ENCODE data around the gene TAGLN2.
"Not testable (repeated sequence)": the region's sequence is repeated elsewhere in the genome, so short reads cannot be mapped to it uniquely, and the experiment has no call there.

TAGLN2 gene

GRCh38 chr1:159921700-159922504, 3.4 kb downstream of the TAGLN2 start:
- no peak for DNase-seq (ENCODE audit: low read depth in 3 of 3)

GRCh38 chr1:159921251-159921650, 4.1 kb downstream of the TAGLN2 start:
- no peak for DNase-seq (ENCODE audit: low read depth in 3 of 3)

- no peak for DNase-seq (ENCODE audit: low read depth in 3 of 3)
These were observed 4.7 kb downstream of the TAGLN2 start for GRCh38 chr1:159920651-159921050.

GRCh38 chr1:159920202-159920601, 5.1 kb downstream of the TAGLN2 start:
- no peak for DNase-seq (ENCODE audit: low read depth in 3 of 3)

DNA sequence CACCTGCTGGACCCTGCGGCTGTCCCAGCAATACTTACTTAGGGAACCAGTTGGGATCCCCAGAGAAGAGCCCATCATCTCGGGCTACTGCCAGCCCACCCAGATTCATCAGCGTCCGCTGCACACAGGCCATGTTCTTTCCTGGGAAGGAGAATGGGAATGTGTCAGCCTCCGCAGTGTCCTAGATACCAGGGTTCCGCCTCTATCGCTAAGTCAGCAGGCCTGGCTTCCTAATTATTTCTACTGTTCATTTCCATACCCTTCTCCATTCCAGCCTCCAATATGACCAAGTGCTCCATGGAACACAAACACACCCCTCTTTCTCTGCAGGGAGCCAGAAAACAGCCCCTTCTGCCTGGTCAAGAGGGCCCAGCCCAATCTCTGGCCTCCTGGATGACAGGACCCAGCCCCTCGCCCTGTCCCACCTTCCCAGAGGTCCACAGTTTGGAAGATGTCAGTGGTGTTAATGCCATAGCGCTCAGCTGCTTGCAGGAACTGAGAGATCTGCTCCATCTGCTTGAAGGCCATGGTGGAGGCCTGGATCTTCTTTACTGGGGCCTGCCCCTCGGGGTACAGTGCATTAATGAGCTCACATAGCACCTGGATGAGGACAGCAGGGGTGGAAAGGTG, 6.0 kb downstream of the TAGLN2 start:
- DNase-seq (ENCODE audit: low read depth in 3 of 3), result no peak

DNA sequence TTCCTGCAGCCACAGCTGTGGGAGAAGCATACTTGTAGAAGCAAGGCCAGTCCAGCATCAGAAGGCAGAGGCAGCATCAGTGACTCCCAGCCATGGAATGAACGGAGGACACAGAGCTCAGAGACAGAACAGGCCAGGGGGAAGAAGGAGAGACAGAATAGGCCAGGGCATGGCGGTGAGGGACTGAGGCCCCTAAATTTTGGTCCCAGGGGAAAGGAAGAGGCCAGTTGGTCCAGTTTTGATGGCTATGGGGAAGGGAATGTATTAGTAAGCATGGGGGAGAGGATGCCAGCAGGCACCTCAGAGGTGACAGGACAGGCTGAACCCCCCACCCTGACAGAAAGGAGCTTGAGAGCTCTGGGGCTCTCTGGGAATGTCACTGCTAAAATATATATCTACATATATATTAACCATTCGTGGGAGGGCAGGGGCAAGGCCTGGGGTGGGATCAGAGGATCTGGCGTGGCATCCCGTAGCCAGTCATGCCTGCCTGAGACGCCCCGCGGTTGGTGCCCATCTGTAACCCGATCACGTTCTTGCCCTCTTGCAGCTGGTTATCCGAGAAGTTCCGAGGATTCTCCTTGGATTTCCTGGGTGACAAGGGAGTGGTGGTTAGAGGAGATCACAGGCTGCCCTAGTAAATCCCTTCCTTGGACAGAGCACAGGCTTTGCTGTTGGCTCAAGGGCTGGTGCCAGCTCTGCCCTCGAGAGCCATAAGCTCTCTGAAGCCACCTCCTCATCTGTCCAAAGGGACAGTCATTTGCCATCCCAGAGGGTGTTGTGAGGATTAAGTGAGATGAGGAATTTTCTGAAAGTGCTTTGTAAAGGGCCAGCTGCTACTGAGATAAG, 6.7 kb downstream of the TAGLN2 start:
- no peak for DNase-seq (ENCODE audit: low read depth in 3 of 3)

DNA sequence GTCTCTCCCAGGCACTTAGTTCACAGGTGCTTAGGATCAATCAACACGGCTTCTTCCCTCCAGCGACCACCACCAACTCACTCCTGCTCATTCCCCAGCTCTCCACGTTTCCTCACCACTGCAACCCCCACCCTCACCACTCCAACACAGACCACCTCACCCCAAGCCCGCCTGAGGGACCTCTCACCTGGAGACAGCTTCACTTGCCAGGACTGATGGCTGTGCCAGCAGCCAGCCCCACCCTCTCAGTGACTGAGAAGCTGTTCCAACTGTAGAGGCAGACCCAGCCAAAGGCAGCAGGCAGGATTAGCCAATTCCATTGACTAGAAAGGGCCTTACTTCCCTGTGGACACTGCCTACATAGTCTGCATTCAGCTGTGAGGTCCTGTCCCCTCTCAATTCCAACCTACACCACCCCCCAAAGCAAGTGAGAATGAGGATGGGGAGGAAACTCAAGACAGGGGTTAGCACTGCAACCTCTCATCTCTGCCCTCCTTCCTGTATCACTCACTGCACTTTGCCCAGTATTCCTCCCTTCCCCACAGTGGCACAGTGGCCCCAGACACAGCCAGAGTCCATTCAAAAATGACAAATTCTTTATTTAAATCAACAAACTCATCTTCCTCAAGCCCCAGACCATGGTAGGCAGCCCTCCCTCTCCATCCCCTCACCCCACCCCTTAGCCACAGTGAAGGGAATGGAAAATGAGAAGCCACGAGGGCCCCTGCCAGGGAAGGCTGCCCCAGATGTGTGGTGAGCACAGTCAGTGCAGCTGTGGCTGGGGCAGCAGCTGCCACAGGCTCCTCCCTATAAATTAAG, 7.6 kb downstream of the TAGLN2 start:
- no peak for DNase-seq (ENCODE audit: low read depth in 3 of 3)

- DNase-seq (ENCODE audit: low read depth in 3 of 3), result no peak
These were observed 8.9 kb downstream of the TAGLN2 start for GRCh38 chr1:159916242-159917051.

DNA sequence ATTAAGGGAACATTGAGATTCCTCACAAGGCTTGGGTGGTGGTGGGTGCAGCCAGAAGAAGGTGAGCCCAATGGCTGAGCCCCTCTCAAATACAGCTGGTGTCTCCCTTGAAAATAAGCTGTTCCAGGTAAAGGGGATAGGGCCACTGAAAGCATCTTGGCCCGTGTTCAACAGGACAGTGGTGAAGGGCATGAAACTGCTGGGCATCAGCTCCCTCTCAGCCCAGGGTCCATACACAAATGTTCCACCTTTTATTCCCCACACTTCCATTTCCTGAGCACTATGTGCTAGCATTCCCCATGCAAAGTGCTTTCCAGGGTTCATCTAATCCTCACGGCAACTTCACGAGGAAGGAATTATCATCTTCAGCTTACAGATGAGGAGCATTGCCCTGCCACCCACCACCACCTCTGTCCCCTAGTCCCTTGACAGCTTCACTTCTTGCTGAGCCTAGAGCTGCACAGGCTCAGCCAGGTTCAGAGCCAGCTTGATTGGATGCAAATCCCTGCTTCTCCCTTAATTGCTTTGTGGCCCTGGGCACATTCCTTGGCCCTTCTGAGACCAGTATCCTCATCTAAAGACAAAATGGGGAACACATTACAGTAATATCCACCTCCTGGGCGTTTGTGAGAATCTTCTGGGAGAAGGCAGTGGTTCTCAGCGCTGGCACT, 9.6 kb downstream of the TAGLN2 start:
- DNase-seq (ENCODE audit: low read depth in 3 of 3), result no peak

DNA sequence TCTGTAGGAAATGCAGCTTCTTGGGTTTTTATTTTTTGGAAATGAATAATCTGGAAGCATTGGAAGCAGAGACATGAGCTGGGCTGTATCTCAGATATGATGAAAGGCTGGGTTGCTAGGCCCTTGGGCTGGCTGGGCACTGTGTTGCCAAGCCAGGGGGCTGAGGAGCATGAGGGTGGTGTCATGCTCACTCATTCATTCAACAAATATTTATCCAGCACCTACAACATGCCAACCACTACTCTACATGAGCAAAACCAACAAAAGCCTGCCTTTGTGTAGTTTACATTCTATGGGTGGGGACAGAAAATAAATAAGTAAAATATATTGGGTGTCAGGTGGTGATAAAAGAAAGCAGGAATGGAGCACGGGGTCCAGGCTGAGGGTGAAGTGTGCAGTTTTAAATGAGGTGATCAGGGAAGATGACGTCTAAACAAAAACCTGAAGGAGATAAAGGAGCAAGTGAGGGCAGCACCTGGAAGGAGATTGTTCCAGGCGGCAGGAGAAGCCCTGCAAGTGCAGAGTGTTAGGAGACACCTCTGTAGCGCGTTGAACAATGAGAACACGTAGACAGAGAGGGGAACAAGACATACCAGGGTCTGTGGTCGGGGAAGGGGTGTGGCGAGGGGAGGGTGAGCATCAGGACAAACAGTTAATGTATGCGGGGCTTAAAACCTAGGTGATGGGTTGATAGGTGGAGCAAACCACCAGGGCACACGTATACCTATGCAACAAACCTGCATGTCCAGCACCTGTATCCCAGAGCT, 10.9 kb downstream of the TAGLN2 start:
- no peak for DNase-seq (ENCODE audit: low read depth in 3 of 3)

DNA sequence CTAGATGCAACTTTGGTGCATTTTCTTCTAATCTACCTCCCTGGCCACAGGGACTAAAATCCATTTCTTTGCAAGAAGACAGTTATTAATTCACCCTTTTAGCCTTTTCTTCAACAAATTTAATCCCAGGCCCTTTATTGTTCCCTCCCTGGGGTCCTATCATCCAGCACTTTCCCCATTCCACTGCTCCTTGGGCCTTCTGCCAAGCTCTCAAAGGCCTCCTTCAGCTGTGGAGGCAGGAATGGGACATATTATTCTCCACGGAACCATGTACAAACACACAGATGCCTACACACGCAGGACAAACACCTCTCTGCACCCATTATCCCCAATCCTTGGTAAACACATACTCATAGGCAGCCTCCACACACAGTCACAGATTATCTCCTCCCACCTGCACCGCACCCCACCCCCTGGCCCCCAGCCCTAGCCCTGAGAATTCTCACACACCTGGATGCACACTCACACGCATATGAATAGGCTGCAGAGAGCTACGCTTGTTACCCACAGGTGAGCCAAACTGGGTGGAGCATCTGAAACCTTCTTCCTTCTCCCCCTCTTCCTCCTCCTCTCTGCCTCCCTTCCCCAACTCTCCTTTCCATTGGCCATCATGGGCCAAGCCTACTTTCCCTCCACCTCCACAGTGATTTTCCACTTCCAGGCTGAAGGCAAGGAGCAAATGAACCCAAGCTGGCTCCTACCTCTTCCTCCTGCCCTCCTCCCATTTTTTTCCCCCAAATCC, 11.7 kb downstream of the TAGLN2 start:
- DNase-seq (ENCODE audit: low read depth in 3 of 3), result no peak

GRCh38 chr1:159911326-159912070, 13.8 kb downstream of the TAGLN2 start:
- DNase-seq (ENCODE audit: low read depth in 3 of 3), result no peak

GRCh38 chr1:159908031-159908940, 17.0 kb downstream of the TAGLN2 start:
- DNase-seq (ENCODE audit: low read depth in 3 of 3), result no peak

GRCh38 chr1:159906960-159907359, 18.3 kb downstream of the TAGLN2 start:
- no peak for DNase-seq (ENCODE audit: low read depth in 3 of 3)

- not testable (repeated sequence) for DNase-seq (ENCODE audit: low read depth in 3 of 3)
These were observed 21.3 kb downstream of the TAGLN2 start for GRCh38 chr1:159904036-159904435.

GRCh38 chr1:159902541-159902940, 22.8 kb downstream of the TAGLN2 start:
- DNase-seq (ENCODE audit: low read depth in 3 of 3), result no peak
